CD14-positive monocyte (primary cell): ENCODE measurements around the gene NPAS3. TPM values are rescaled to one million over a fixed set of nuclear protein-coding genes. Genes with fewer than 3 reads are reported as not detected.

Experiments
- DNase-seq, 3 donors: peaks; one replicate each; pipeline ENCODE4 v3.0.0-alpha.2; 2011 to 2022
- H2AFZ ChIP-seq: 2 replicates; pipeline ENCODE4 v1.6.0; 2012; ENCODE audit warnings: mild to moderate bottlenecking, low read depth, low read length, inconsistent platforms; ENCODE audit not compliant: insufficient read depth, poor library complexity, severe bottlenecking
- H3K27ac ChIP-seq, 2 donors: 1 replicate in 1 of 2; 2 replicates in 1 of 2; pipeline ENCODE4 v1.5.1; 2012 to 2013; ENCODE audit warnings: low read length in 2 of 2, control low read depth in 1 of 2, inconsistent platforms in 1 of 2, low read depth in 1 of 2, mild to moderate bottlenecking in 1 of 2
- H3K27me3 ChIP-seq, 2 donors: one replicate each; pipeline versions ENCODE4 v1.6.0 to v1.6.1; 2011 to 2013; ENCODE audit warnings: low read length in 2 of 2; ENCODE audit not compliant: control insufficient read depth in 2 of 2, insufficient read depth in 2 of 2
- H3K36me3 ChIP-seq, 2 donors: replicated peaks in 1 of 2; 1 replicate in 1 of 2; 2 replicates in 1 of 2; pipeline versions ENCODE4 v1.5.1 to v1.6.1; 2012 to 2013; ENCODE audit warnings: low read length in 2 of 2, control low read depth in 1 of 2, inconsistent platforms in 1 of 2, mild to moderate bottlenecking in 1 of 2; ENCODE audit not compliant: insufficient read depth in 2 of 2, control insufficient read depth in 1 of 2
- H3K4me1 ChIP-seq, 2 donors: 1 replicate in 1 of 2; 2 replicates in 1 of 2; pipeline versions ENCODE4 v1.5.1 to v1.6.1; 2012 to 2013; ENCODE audit warnings: low read length in 2 of 2, control low read depth in 1 of 2, inconsistent platforms in 1 of 2, mild to moderate bottlenecking in 1 of 2, moderate library complexity in 1 of 2; ENCODE audit not compliant: insufficient read depth in 2 of 2, control insufficient read depth in 1 of 2
- H3K4me2 ChIP-seq: replicated peaks from 2 replicates; pipeline ENCODE3; 2012; ENCODE audit warnings: low read length, moderate library complexity, mild to moderate bottlenecking; ENCODE audit not compliant: poor library complexity, severe bottlenecking; ENCODE audit errors: extremely low read depth
- H3K4me3 ChIP-seq, 3 experiments: fragments of 200-600 bp in 1 of 3; sonication (generic) in 1 of 3; replicated peaks in 1 of 3; 1 replicate in 2 of 3; 2 replicates in 1 of 3; pipeline ENCODE4 v1.5.1; 2011 to 2013; ENCODE audit warnings: low read length in 3 of 3, mild to moderate bottlenecking in 3 of 3, control low read depth in 2 of 3, low read depth in 2 of 3, inconsistent platforms in 1 of 3, moderate library complexity in 1 of 3
- H3K79me2 ChIP-seq: 2 replicates; pipeline ENCODE4 v1.6.0; 2012; ENCODE audit warnings: mild to moderate bottlenecking, control low read depth, inconsistent platforms, low read length, moderate library complexity; ENCODE audit not compliant: insufficient read depth
- H3K9ac ChIP-seq: 2 replicates; pipeline ENCODE4 v1.6.0; 2017; ENCODE audit warnings: low read length, mild to moderate bottlenecking; ENCODE audit not compliant: insufficient read depth, poor library complexity, severe bottlenecking
- H3K9me3 ChIP-seq, 2 donors: replicated peaks in 1 of 2; 1 replicate in 1 of 2; 2 replicates in 1 of 2; pipeline versions ENCODE4 v1.5.1 to v1.6.1; 2012 to 2013; ENCODE audit warnings: low read length in 2 of 2, control low read depth in 1 of 2; ENCODE audit not compliant: control insufficient read depth in 1 of 2, insufficient read depth in 1 of 2
- H4K20me1 ChIP-seq: 2 replicates; pipeline ENCODE4 v1.6.0; 2012; ENCODE audit warnings: mild to moderate bottlenecking, low read length, control low read depth, moderate library complexity; ENCODE audit not compliant: insufficient read depth
- H3K27ac Mint-ChIP-seq, 7 donors: one replicate each; pipeline ENCODE4 v1.8.0; 2020; ENCODE audit warnings: mild to moderate bottlenecking in 7 of 7, mixed read lengths in 7 of 7, moderate library complexity in 6 of 7, inconsistent platforms in 2 of 7
- H3K27me3 Mint-ChIP-seq, 3 donors: one replicate each; pipeline ENCODE4 v1.8.0; 2021 to 2022; ENCODE audit warnings: low read depth in 3 of 3, mild to moderate bottlenecking in 3 of 3, mixed read lengths in 3 of 3, moderate library complexity in 3 of 3, inconsistent platforms in 1 of 3
- H3K36me3 Mint-ChIP-seq, 2 donors: one replicate each; pipeline ENCODE4 v1.8.0; 2020; ENCODE audit warnings: mixed read lengths in 2 of 2, inconsistent platforms in 1 of 2, mild to moderate bottlenecking in 1 of 2
- H3K4me1 Mint-ChIP-seq: one replicate; pipeline ENCODE4 v1.8.0; 2020; ENCODE audit warnings: mild to moderate bottlenecking, mixed read lengths
- H3K4me3 Mint-ChIP-seq, 2 donors: one replicate each; pipeline ENCODE4 v1.8.0; 2020; ENCODE audit warnings: mild to moderate bottlenecking in 2 of 2, mixed read lengths in 2 of 2, moderate library complexity in 1 of 2
- H3K9me3 Mint-ChIP-seq, 7 donors: one replicate each; pipeline ENCODE4 v1.8.0; 2020 to 2022; ENCODE audit warnings: mixed read lengths in 7 of 7, mild to moderate bottlenecking in 6 of 7, moderate library complexity in 6 of 7, inconsistent platforms in 2 of 7
- CTCF ChIP-seq: fragments of 200-600 bp; IDR thresholded peaks from one replicate; pipeline ENCODE4 v1.8.0; 2022; ENCODE audit warnings: antibody characterized with exemption, mild to moderate bottlenecking
- WGBS: methylation state at CpG from one replicate; pipeline ENCODE4 v1.1.5; 2013; ENCODE audit warnings: missing lambda C conversion rate; ENCODE audit not compliant: insufficient coverage; 5-methylcytosine and 5-hydroxymethylcytosine counted together
- intact Hi-C, 2 donors: fragments of 100-400 bp; cut with micrococcal nuclease; formaldehyde crosslinking; loops; one replicate each; pipeline versions ENCODE4 v1.15.0 to v1.15.1; 2023
- polyA plus RNA-seq, 3 donors: library from polyadenylated mRNA; depleted of rRNA in 1 of 3; unstranded in 2 of 3; stranded (reverse) in 1 of 3; fragments of 300-500 nt in 2 of 3; fragments of >200 nt in 1 of 3; fragmentation: Illumina TruSeq in 2 of 3; gene quantifications; 1 replicate in 2 of 3; 2 replicates in 1 of 3; pipeline ENCODE4 v1.2.3, GENCODE V29; 2012 to 2021

NPAS3 gene
- polyA plus RNA-seq, 3 donors, result not detected

GRCh38 chr14:33756833-33757232, 818.2 kb downstream of the NPAS3 start:
- Mint-ChIP-seq H3K27ac (no peak overlapping the region), H3K27me3 (no peaks in the 10 kb centered on the region), H3K4me3 (no peak overlapping the region), H3K36me3 (no peaks in the 10 kb centered on the region), H3K4me1 (no peaks in the 10 kb centered on the region), H3K9me3 (peaks cover 0 to 10% (median 2%) of the 10 kb centered on the region in 7 donors)
- Histone ChIP-seq H3K27me3 (no peaks in the 10 kb centered on the region), H3K4me3 (no peak overlapping the region), H4K20me1 (no peaks in the 10 kb centered on the region), H3K27ac (no peak overlapping the region), H3K9ac (no peak overlapping the region), H3K4me2 (no peak overlapping the region), H2AFZ (no peak overlapping the region), H3K9me3 (no peaks in the 10 kb centered on the region), H3K79me2 (no peaks in the 10 kb centered on the region), H3K36me3 (no peaks in the 10 kb centered on the region), H3K4me1 (no peaks in the 10 kb centered on the region)
- WGBS, result 100% methylated on average over 1 of the region's 1 CpG
- TF ChIP-seq CTCF, result no peak
- no peak for DNase-seq
- intact Hi-C loops, result no loop called here

- Histone ChIP-seq H3K4me1 (no peaks in the 10 kb centered on the region), H3K27ac (no peak overlapping the region), H2AFZ (no peak overlapping the region), H3K79me2 (no peaks in the 10 kb centered on the region), H4K20me1 (no peaks in the 10 kb centered on the region), H3K4me3 (no peak overlapping the region), H3K4me2 (no peak overlapping the region), H3K27me3 (no peaks in the 10 kb centered on the region), H3K9me3 (no peaks in the 10 kb centered on the region), H3K9ac (no peak overlapping the region), H3K36me3 (no peaks in the 10 kb centered on the region)
- Mint-ChIP-seq H3K27me3 (peaks cover 0 to 3% (median 2%) of the 10 kb centered on the region in 3 donors), H3K9me3 (peaks cover 0 to 10% (median 2%) of the 10 kb centered on the region in 7 donors), H3K36me3 (no peaks in the 10 kb centered on the region), H3K27ac (no peak overlapping the region), H3K4me3 (no peak overlapping the region), H3K4me1 (no peaks in the 10 kb centered on the region)
- no peak for TF ChIP-seq CTCF
- intact Hi-C loops, result no loop called here
- no peak for DNase-seq
Measured at GRCh38 chr14:33758547-33758946, 819.9 kb downstream of the NPAS3 start.
